HG03064 (cell line): ENCODE measurements around the gene MEF2D.

ENCODE experiments used
- ATAC-seq: cut with Tn5 transposase; IDR thresholded peaks from one replicate; pipeline ENCODE4 v1.9.1; 2021; ENCODE audit warnings: low read depth; ENCODE audit not compliant: unreplicated experiment

The MEF2D gene

DNA sequence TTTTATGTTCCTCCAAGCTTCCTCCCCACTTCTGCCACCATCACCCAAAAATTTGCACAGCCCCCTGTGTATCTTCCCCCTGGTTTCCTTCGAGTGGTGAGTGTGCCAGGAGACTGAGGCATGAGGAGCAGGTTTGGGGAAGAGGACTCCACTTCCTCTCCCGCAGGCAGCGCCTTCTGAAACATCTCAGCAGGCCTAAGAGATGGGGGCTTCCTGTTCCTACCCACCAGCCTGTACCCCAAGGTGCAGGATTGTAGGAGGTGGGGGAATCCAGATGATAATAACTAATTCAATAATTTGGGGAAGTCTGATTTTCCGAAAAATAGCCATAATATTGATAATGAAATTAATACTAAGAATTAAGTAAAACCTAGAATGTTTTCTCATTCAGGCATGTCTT, 69.2 kb downstream of the MEF2D start:
- ATAC-seq: no peak

DNA sequence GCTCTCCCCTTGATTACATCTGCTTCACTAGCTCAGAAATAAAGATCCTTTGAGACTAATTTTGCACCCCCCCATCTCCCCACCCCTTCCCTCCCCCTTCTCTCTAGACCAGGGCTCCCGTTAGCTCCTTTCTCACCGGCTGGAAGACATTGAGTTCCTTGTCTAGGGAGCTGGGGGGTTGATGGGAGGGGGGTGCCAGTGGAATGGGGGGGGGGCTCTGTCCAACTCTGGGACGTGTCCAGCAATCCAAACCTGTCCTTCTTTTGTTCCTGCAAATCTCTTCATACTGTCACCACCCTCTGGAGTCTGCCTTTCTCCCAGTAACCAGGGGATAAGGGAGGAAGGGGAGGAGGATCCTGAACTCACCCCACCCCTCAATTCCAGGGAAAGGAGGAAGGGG, 69.7 kb downstream of the MEF2D start:
- no peak for ATAC-seq

DNA sequence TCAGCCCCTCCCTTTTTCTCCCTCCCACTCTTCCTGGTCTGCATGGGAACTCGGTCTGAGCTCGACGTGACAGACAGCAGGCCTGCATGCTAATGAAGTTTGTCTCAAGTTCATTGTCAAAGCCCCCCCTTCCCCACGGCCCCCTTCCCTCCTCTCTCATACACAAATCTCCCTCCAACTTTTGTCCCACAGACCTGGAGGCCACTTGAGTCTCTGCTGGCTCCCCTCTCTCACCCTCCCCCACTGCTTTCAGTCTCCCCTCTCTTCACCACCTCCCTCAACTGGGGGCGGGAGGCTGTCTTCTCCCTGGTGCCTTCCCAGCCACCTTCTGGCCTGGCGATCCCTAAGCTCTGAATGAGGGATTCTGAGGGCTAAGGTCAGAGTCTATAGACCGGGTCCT, 70.3 kb downstream of the MEF2D start:
- ATAC-seq: no peak

DNA sequence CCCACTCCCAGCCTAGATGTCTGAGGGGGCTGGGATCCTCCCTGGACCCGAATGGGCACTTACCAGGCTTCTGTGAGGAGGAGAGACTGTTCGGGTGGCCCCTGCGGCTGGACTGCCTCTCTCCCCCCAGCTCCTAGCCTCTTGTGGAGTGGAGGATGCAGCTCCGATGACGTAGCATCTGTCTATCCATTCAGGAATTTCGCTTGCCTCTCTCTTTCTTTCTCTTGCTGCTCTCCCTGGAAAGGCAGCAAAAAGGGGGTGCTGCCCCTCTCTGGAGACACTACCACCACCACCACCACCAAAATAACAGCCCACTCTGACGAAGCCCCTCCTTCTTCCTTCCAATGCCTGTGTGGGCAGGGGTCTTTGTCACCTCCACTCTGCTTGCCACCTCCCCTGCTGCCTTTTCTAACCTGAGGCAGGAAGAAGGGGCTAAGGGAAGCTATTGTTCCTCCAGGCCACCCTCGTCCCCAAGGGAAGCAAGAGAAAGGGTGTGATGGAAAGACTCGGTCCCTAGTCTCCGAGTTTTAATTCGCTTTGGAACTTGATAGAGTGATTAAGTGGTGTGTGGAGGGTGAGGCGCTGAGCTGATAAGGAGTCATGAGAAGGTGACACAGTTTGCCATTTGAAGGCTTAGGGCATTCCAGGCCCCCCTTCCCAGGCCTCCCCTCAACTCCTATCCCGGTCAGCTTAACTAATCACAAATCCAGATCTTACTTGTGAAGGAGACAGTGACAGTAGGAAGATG, 71.1 kb downstream of the MEF2D start:
- no peak for ATAC-seq

DNA sequence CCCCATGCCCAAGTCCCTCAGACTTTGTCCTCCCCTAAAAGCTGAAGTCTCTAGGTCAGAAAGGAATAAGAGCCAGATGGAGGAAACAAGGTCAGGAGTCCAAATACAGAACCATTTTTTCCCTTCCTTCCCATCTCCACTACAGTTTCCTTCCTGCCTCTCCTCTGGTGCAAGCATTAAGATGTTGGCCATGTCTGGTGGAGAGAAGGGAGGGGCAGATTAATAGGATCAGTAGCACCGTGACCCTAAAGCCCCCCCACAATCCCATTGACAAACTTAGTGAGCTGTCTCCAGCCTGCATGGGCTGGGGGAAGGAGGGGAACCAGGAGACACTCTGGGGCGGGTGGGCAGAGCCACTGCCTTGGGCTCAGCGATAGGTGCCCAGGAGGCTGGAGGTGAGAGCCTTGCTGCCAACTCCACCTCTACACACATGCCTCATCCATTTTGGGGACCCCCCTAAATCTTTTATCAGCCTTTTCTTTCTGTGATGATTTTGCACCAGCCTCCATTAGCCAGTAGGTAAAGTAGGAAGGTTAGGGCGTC, 71.8 kb downstream of the MEF2D start:
- ATAC-seq: no peak

DNA sequence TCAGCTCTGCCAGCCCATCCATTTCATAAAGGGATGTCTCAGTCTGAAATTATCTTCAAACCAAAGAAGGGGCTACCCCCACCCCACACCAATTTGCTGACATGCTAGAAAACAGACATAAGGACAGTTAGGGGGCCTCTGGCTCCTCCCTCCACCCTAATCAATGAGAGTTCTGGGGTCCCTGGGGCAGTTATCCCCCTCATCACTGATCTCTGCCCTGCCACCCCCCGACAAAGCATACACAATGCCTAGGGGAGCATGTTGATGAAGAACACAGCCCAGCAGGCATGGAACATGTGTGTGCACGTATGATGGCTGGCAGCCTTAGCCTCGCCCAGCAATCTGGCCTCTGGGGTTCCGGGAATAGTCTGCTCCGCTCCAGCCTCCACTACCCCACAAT, 72.6 kb downstream of the MEF2D start:
- ATAC-seq: no peak

DNA sequence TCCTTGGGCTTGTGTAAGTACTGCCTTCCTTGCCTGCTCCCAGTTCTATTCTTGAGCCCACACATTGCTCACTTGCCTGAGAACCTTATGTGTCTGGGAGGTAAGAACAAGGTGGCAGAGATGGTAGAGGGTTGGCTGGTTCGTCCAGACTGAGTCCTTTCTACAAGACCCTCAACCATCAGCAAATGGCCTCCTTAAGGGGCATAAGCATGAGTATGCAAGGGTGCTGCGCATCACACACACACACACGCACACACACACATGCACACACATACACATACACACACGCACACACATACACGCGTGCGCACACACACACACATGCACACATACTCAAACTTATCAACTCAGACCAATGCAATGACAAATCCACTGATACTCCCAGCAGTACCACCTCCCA, 74.6 kb downstream of the MEF2D start:
- ATAC-seq: no peak

DNA sequence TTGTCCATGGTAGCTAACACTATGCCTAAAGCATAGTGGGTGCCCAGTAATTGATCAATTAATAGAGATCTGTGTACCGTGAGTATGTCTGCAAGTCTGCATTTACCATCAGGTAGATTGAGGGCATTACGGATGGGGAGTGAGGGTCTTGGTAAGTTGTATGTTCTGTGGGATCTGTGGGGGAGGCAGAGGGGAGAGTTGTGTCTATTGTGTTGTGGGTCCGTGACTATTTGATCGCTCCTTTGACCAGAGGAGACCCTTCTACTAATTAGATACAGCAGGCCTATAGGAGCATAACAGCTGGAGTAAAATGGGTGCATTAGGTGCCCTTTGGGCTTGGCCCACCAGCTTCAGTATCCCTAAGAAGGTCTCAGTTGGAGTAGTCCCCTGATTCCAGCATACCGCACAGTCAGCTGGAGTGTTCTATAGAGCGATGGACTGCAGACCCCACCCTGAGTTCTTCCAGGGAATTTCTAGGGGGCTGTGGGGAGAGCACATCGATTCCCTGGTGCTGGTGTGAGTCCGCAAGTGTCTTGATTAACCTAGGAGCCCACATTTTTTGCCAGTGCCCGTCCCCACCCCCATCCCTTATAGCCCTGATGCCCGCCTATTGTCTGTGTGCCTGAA, 75.7 kb downstream of the MEF2D start:
- no peak for ATAC-seq

DNA sequence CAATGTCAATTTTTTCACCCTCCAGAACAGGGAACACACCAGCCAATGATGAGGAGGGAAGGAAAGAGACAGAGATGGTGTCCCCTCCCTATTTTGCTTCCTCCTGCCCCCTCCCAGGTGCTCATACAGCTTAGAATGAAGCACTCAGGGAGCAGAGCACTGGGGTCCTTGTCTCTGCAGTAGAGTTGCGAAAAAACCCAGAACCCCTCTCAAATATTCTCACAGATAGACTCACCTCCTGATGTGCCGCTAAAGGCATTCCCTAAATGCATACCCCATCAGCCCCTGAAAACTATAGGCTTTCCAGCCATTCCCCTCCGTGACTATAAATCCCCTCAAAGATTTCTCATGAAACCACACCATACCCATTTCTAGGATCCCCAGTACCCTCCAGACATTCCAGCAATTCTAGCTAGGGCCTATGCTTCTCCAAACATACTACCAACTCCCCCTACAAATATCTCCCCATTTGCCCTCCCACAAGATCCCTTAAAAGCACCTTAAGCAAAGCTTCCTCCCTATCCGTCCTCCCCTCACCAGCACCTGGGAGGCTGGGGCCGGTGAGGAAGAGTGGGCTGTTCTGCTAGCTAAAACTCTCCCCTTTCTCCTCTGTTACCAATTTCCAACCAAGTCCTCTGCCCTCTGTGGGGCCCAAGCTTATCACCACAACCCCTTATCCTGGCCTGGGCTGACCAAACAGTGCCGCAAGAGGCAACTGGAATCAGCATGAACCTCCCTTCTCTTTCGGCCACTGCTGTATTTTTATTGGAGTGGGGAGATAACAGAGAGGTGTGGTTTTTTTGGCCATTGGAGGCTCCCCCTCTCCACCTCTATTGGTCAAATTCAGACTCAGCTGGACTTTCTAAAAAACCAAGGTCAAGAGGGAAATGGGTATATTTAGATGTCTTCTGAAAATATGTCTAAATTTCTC, 76.9 kb downstream of the MEF2D start:
- no peak for ATAC-seq

DNA sequence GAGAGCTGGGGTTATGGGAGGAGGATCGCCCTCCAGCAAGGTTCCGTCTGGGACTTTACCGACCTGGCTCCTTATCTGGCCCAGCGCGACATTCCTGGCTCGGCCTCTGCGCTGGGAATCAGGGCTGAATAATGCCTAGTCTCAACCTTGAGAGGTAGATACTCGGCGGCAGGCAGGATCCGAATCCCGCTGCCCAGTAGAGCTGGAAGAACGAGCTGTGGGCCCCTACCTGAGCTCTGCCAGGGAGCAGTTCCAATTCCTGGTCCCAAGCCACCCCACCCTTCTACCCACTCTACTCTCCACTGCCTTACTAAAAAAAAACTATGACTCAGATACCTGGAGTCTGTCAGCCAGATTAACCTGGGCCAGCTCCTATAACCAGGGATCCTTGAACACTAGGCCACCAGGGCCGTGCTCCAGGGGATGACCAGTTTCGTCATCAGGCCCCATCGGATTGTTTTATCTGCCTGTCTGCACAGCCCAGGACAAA, 77.9 kb downstream of the MEF2D start:
- ATAC-seq: no peak

DNA sequence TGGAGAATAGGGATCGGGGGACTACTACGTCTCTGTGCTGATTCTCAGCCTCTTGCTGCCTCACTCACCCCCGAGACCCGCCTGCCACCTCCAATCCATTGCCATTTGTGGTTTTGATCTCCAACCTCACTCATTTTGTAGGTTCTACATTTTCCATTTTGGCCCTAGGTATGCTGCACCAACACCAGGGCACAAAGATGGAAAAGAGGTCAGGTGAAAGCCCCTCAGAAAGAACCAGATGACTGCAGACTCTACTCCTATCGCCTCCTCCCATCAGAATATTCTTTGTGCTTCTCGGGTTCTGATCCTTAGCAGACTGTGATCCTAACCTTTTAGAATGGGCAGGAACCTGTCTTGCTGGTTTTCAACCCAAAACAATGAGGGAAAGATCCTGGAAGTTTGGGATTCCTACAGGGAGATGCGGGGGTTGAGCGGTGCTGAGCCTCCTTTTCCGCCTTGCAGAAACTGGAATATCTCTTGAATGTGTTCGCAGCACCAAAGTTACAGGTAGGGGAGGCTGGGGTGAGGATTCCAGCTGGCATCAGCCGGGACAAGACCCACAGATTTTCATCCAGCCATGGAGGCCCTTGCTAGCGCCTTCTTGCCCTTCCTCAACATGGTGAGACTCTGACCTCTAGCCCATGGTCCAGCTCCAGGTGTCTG, 78.5 kb downstream of the MEF2D start:
- ATAC-seq: no peak

DNA sequence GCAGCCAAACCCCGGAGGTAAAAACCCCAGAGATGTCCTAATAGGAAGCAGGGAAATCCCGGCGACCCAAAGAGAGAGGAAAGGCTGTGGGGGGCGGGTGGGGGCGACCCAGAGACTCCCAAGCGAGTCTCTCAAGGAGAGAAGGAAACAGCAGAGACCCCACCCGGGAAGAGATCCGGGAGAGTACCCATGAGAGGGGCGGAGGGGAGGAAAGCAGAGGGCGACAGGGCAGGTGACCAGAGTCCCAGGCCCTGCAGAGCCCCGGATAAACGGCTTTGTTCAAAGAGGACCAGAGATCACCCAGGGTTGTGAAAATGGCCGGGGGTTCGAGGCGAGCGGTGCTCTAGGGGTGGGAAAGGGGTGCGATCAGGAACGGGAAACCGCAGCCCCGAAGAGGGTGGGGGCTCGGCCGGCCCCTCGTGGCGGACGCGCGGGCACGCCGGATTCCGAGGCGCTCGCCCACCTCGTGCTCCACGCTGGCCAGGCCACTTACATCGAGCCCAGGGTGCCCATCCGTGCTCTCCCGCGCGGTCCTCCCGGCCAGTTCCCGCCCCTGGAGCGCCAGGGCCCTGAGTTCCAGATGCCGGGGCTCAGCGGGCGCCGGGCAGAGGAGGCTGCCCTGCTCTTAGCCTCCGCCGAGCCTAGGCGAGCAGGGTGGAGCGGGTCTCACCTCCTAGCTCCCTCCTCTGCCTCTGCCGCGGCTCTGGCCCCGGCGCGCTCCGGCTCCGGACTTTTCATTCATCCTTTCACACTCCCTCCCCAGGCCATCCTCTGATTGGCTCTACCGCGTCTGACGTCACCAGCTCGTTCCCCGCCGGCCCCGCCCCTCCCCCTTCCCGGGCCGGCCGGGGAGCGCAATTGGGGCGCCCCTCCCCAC, 79.3 kb downstream of the MEF2D start:
- no peak for ATAC-seq

DNA sequence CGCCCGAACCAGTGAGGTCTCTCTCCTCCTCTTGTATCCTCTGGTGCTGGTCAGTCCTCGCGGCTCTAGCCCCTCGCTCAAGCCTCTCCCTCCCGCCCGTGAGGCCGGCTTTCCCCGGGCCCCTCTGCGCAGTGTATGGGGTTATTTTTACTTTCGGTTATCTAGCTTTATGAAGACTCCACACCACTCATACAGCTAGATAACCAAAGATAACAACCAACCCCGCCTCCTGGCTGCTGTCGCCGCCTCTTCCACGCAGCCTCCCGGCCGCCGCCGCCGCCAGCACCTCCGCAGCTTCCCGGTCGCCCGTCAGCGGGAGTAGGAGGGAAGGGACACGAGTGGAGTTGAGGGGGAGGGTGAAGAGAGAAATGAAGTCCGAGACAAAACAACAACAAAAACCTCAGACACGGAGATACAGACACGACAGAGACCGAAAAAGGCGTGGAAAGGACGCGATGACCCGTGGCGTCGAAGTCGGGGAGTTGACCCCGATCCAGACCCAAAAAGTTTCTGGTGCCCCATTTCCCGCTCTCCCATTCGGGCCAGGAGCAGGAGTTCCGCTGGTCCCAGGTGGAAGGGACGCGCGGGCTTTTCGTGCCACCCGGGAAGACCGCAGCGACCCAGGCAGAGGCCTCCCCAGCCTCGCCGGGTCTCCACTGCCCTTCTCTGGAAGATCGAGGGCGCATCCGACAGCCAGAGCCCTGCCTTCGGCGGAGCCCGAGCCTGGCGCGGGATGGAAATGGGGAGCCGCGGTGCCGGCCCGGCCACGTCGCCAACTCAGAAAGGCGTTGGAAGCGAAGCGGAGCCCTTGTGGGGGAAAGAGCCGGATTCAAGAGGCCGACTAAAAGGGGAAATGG, 80.1 kb downstream of the MEF2D start:
- no peak for ATAC-seq

DNA sequence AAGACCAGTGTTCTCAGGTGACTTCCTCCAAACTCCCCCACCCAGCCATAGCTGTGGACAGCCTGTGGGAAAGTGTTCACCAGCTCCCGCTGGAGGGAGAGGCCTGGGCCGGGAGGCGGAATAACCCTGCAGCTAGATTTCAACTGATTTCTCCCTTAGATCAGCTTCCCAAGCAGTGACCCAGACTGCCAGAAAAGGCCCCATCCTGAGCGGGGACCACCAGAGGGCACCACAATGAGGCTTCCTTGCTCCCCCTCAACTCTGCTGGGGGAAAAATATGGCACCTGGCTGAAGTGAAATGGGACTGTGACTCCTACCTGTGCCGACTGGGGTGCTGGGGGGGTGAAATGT, 80.7 kb downstream of the MEF2D start:
- ATAC-seq: no peak

DNA sequence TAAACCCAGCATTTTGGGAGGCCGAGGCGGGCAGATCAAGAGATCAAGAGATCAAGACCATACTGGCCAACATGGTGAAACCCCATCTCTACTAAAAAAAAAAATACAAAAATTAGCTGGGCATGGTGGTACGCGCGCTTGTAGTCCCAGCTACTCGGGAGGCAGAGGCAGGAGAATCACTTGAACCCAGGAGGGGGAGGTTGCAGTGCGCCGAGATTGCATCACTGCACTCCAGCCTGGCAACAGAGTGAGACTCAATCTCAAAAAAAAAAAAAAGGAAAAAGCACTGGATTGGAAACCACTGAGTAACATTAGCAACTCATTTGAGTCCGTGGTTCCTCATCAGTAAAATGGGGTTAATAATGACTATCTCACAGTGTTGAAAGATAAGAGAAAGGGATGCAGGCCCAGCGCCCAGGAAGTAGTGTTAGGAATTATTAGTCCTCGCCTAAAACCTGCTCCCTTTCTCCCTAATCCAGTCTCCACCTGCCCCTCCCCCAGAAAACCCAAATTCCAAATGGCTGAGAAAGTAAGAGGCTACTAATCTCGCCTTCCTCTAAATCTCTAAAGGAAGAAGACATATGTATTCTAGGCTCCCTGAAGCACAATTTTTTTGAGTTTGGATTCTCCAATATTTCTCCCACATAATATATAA, 82.0 kb downstream of the MEF2D start:
- no peak for ATAC-seq

DNA sequence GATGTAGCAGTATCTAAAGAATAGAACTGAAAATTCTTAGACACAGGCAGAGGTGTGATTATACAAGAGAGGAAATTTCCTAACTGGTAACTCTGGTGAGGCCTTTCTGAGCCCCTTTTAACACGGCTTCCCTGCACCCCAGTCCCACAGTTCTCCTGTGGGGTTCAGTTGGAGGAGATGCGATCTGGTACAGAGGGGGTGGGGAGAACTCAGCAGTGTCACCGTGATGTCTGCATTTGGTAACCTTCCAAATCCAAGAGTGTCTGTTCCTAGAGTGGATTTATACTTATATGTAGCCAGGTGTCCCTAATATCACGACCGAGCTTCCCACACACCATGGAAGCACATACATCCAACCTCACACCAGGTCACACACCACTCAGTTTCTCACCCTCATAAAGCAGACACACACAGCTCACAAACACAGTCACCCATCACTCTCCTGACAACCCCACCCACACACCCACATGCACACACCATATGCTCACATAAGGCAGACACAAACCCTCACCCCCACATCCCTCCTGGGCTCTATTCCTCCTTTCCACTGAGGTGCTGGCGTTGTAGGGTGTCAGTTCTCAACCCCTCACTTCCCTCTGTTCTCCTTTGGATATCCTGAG, 83.1 kb downstream of the MEF2D start:
- no peak for ATAC-seq

DNA sequence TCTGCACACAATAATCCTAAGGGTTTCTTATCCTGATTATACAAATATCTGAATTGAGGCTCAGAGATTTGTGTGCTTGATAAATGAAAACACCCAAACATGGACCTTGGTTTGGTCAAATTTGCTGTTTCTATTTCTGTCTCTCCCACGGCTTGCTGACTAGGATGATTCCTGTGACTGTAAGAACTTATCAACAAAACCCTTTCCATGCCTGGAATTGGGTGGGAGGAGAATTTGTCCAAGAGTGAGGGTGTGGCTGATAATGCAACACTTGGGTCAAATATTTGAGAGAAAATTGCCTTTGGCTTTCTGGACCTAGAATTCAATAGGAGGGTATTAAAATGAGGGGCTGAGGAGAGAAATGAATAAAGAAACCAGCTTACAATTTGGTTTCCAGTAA, 83.6 kb downstream of the MEF2D start:
- no peak for ATAC-seq
